DMS53 treated with DMSO at 0.1 percent for 48 hours (cell line): ENCODE measurements around the gene RGL2.
"Not testable (repeated sequence)": the region's sequence is repeated elsewhere in the genome, so short reads cannot be mapped to it uniquely, and the experiment has no call there.

ENCODE experiments used
- DNase-seq: peaks from one replicate; lab custom pipeline; 2025; ENCODE audit not compliant: unreplicated experiment; lab: John Stamatoyannopoulos, UW

The RGL2 gene, protein sequence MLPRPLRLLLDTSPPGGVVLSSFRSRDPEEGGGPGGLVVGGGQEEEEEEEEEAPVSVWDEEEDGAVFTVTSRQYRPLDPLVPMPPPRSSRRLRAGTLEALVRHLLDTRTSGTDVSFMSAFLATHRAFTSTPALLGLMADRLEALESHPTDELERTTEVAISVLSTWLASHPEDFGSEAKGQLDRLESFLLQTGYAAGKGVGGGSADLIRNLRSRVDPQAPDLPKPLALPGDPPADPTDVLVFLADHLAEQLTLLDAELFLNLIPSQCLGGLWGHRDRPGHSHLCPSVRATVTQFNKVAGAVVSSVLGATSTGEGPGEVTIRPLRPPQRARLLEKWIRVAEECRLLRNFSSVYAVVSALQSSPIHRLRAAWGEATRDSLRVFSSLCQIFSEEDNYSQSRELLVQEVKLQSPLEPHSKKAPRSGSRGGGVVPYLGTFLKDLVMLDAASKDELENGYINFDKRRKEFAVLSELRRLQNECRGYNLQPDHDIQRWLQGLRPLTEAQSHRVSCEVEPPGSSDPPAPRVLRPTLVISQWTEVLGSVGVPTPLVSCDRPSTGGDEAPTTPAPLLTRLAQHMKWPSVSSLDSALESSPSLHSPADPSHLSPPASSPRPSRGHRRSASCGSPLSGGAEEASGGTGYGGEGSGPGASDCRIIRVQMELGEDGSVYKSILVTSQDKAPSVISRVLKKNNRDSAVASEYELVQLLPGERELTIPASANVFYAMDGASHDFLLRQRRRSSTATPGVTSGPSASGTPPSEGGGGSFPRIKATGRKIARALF

DNA sequence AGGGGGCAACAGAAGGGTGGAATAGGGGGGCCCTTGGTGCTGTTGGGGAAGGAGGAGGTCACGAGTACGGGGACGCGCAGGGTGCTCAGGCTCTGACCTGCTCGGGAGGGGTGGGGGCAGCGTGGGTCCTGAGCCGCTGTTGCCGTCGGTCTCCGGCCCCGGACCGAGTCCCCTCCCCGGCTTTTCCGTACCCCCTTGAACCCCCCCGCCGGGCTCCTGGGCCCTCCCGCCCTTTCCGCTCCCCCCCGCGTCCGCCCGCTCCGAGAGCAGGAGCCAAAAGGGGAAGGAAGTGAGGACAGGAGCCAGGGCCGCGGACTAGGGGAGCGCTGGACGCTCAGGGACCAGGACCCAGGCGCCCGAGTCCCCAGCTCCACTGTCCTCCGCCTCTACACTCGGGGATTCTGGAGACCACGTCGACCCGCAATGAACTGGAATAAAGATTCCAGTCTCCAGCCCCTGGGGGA lies at the start of gene RGL2:
Gene RGL2 (minus strand): TSS at position 170 of the 464 bp plus-strand sequence. CDS start 332 bp downstream, outside the sequence.
- DNase-seq: no peak

DNA sequence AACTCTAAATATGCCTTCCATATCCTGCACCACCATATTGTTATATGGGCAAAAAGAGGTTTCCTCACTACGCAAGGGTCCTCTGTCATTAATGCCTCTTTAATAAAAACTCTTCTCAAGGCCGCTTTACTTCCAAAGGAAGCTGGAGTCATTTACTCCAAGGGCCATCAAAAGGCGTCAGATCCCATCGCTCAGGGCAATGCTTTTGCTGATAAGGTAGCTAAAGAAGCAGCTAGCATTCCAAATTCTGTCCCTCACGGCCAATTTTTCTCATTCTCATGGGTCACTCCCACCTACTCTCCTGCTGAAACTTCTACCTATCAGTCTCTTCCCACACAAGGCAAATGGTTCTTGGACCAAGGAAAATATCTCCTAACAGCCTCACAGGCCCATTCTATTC lies 49.1 kb upstream of the RGL2 start:
- DNase-seq: no peak

DNA sequence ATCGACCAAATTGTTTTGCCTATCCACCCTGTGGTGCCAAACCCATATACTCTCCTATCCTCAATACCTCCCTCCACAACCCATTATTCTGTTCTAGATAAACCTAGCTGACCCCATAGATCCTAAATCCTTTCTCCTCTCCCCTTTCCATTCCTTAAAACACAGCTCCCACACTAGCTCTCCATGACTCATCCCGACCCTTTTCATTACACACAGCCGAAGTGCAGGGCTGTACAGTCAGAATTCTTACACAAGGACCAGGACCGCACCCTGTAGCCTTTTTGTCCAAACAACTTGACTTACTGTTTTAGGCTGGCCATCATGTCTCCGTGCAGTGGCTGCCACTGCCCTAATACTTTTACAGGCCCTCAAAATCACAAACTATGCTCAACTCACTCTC lies 48.2 kb upstream of the RGL2 start:
- not testable (repeated sequence) for DNase-seq

DNA sequence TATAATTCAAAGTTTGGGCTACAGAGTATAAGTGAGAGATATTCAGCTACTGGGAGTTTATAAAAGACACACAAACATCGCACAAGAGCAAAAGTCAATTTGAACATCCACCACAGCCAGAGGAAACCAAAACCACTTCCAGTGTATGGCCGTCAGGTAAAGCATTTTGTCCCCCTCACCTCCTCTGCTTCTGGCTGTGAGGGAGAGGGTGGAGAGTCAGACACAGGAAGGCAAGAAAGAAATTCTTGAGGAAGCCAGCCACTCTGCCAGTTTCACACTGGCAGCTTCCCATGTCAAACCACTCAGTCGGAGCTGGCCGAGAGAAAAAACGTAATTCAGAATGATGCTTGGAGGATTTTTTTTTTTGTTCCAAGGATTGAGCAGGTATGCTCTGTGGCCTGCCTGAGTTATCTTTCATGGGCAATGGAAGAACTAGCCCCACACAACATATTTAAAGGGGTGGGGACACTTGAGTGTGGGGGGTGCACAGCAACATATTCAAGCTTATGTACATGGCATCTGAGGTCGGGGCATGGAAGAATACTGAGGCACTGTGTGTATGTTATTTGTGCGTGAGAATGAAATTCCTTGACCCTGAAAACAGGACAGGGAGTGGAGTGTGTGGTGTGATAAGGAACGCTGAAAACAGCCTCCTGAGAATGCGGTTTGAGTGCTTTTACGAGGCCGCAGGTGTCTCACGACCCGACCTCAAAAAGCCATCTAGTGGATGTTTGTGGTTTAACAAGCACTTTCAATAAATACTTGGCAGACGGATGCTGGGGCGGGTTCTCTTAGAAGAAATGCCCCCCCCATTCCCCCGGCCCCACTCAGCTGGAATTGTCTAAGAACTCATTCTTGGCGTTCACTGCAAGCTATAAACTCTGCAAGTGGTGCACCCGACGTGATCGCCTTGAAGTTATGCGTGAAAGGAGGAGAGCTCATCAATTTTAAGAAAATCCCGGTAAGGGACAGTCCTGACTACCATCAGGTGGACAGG lies 46.3 kb upstream of the RGL2 start:
- peak; percentile 62 for DNase-seq

DNA sequence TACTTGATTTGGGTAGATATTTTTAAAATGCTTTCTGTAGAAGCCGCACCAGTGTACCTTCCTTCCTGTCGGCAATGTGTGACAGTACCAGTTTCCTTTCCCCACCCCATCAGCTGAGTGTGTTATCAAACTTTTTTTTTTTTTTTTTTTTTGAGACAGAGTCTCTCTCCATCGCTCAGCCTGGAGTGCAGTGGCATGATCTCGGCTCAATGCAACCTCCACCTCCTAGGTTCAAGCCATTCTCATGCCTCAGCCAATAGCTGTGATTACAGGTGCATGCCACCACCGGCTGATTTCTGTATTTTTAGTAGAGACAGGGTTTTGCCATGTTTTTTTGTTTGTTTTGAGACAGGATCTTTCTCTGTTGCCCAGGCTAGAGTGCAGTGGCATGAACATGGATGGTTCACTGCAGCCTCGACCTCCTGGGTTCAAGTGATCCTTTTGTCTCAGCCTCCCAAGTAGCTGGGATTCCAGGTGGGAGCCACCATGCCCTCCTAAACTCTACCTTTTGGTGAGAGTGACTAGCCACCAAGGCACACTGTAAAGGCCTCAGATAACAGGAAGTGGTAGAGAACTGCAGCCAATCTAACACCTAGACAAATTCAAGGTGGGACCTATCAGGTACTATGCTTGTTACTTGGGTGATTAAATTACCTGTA lies 45.3 kb upstream of the RGL2 start:
- DNase-seq: no peak

DNA sequence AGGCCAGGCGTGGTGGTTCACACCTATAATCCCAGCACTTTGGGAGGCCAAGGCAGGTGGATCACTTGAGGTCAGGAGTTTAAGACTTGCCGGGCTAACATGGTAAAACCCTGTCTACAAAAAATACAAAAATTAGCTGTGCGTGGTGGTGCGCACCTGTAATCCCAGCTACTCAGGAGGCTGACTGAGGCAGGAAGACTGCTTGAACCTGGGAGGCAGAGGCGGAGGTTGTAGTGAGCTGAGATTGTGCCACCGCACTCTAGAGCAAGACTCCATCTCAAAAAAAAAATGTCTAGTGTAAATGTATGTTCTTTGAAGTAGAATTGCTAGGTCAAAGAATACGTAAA lies 44.8 kb upstream of the RGL2 start:
- DNase-seq: not testable (repeated sequence)

DNA sequence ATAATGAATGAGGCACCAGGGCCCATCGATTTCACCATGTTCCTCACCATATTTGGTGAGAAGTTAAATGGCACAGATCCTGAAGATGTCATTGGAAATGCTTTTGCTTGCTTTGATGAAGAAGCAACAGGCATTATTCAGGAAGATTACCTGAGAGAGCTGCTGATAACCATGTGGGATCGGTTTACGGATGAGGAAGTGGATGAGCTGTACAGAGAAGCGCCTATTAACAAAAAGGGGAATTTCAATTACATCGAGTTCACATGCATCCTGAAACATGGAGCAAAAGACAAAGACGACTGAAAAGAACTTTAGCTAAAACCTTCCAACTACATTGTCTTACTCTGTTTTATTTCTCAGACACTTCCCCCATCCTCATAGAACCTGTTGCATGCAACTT lies 40.5 kb upstream of the RGL2 start:
- DNase-seq: no peak

DNA sequence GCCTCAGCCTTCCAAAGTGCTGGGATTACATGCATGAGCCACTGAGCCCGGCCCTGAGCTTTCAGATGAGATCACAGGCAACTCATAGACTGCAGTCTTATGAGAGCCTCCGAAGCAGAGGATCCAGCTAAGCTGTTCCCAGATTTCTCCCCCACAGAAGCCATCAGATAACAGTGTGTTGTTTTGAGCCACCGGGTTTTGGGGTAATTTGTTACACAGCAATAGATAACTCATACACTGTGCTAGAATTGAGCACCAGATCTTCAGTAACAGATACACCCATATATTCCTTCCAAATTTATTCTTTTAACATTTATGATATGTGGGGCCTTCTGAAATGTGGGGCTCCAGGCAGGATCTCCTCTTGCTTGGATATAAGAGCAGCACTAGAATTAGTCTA lies 37.8 kb upstream of the RGL2 start:
- no peak for DNase-seq

DNA sequence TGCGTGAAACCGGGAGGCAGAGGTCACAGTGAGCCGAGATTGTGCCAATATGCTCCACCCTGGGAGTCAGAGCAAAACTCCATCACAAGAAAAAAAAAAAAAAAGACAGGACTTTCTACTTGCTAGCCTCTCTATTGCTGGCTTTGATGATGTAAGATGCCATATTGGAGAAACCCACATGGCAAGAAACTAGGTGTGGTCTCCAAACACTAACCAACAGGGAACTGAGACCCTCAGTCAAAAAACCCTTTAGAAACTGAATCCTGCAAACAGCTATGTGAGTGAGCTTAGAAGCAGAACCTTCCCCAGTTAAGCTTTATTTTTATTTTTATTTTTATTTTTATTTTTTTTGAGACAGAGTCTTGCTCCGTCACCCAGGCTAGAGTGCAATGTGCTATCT lies 37.2 kb upstream of the RGL2 start:
- no peak for DNase-seq

DNA sequence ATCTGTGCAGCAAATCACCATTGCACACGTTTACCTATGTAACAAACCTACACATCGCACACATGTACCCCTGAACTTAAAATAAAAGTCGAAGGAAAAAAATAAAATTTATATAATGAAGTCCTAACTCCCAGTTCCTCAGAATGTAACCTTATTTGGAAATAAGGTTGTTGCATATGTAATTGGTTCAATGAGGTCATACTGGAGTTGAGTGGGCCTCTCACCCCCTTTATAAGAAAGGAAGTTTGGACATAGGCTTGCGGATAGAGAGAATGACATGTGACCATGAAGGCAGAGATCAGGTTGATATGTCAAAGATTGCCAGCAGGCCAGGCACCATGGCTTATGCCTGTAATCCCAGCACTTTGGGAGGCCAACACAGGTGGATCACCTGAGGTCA lies 34.9 kb upstream of the RGL2 start:
- no peak for DNase-seq

DNA sequence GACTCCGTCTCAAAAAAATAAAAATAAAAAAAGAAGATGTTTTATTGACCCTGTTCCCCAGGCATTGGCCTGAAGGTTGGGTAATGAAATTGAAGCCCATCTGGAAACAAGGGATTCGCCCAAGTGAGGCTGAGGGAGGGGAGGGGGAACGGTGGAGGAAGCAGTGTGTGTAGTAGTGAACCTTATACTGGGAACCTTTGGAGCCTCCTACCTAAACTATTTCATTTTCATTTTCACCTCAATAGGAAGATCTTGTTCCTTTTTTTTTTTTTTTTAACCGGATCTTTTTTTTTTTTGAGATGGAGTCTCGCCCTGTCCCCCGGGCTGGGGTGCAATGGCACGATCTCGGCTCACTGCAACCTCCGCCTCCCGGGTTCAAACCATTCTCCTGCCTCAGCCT lies 32.0 kb upstream of the RGL2 start:
- no peak for DNase-seq

DNA sequence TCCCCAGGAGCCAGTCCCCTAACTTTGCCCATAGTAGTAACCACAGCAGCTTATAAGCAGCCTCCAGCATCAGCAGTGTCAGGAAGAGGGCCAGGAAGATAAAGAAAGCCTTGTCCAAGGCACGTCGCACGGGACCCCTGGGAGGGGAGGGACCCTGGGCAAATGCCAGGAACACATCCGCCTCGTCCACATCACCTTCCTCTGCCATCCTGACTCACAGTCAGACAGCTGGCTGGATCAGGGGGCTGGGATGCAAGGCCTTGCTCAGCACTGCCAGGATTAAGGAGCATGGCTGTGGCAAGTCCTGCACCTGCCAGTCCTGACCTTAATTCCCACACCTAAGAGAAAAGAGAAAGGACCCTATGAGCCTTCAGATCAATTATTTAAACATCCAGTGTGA lies 30.3 kb upstream of the RGL2 start:
- no peak for DNase-seq

DNA sequence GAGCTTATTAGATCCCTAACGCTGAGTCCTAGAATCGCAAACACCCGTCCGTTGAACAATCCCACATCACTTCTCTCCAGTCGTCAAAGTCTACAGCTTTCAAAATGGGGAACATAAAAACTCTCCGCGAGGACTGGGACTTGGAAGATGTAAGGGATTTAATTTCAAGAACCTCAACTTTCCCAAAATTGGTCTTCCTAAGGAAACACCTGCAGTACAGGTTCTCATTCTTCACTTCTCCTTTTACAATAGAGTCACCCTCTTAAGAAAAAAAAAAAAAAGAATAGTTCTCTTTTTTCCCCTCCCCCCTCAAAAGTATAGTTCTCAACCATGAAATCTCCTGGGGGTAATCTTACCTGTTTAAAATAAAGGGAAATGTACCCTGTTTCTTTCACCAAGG lies 25.4 kb upstream of the RGL2 start:
- DNase-seq: peak; percentile 33

DNA sequence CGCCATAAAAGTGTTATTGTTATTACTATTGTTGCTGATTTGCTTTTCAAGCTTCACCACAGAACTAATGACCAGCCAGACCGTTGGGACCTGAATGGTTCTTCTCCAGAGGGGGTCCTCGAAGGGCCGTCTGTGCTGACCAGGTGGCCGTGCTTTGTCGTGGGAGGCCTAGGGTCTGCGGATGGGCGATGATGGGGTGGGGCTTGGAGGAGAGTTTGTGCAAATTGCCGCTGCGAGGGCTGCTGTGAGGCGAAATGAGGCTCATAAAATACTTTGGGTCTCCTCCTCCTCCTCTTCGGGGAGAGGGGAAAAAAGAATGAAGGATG lies 24.8 kb upstream of the RGL2 start:
- DNase-seq: no peak

DNA sequence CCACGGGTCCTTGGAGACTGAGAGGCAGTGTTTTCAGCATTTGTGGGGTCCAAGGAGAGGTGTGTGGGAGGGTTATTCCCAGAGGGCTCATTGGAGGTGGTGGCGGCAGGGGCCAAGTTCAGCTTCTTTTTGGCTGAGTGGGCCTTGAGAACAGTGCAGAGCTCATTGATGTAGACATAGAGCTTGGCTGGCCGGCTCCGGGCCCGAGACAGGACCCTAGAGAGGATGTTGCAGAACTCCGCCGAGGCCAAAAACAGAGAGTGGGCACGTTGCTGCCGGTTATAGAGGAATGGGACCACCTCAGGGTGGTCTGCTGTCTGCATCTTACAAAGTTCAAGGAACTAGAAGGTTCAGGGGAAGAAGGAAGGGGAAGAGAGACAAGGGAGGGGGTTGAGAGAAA lies 22.5 kb upstream of the RGL2 start:
- DNase-seq: no peak

DNA sequence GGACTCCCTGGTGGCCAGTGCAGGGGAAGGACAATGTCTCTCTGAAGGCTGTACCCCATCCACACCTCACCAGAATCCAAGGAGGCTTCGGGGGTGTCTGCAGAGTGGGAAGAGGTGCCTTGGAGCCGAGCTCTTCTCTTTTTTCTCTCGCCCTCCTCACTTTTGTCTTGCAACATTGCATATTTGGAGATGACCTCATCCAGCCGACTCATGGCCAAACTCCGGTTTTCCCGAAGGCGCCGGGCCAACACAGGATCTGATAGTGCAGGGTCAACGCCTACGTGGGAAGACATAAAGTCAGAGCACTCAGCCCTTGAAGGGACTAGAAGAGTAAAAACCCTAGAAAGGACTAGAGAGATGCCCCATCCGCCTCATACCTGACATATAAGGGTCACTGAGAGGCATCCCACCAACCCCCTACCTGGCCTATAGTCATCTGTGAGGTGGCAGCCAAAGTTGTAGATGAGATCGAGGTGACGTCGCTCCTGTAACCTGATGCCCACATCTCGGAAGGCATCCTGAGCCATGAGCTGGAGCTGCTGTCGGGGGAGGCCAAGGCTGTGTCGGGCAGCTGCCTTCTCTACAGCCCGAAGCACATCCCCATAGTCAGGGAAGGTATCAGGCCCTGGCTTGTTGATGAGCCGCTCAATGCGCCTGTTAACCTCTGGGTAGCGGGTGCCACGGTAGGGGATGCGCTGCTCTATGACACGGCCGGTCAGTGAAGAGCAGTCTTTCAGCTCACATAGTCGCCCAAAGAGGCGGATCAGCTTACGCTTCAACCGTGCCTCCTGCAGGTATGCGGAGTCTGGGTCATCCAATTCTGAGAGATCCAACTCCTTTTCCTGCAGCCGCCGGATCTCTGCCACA lies 21.8 kb upstream of the RGL2 start:
- DNase-seq: no peak

DNA sequence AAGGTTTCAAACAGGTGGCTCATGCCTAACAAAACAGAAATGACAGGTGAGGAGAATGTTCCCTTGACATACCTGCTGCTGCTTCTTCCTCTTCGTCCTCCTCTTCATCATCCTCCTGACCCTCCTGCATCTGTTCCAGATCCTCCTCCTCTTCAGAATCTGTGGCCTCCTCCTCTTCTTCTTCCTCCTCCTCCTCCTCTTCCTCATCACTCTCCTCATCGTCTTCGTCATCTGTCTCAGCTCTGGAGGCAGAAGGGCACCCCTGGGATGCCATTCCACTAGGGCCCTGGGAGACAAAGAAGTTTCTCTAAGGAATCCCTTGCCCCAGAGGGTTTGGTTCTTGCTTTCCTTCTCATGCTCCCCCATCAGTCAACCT lies 21.2 kb upstream of the RGL2 start:
- no peak for DNase-seq

DNA sequence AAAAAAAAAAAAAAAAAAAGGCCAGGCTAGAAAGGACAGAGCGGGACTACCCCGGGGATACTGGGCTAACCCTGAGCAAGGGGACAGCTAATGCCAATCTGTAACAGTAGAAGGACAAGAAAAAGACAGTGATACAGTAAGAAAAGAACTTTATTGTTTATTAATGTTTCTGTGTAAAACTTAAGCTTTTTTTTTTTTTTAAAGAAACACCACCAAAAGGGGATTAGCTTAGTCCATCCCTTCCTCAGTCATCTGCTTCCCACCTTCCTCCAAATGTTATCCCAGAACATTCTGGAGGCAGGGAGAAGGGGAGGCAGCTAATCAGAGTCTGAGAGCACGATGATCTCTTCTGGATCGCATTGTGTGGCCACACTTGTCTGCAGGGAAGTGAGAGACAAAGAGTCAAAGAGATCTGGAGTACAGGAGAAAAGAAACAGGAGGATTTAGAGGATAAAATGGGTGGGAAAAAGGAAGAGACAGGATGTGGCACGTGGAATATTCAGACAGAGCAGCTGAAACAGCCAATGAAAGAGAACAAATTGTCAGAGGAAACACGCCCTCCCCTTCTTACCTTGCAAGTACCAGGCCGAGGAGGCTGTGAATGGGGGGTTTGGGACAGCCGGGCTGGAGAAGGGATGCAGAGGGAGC lies 19.8 kb upstream of the RGL2 start:
- no peak for DNase-seq

DNA sequence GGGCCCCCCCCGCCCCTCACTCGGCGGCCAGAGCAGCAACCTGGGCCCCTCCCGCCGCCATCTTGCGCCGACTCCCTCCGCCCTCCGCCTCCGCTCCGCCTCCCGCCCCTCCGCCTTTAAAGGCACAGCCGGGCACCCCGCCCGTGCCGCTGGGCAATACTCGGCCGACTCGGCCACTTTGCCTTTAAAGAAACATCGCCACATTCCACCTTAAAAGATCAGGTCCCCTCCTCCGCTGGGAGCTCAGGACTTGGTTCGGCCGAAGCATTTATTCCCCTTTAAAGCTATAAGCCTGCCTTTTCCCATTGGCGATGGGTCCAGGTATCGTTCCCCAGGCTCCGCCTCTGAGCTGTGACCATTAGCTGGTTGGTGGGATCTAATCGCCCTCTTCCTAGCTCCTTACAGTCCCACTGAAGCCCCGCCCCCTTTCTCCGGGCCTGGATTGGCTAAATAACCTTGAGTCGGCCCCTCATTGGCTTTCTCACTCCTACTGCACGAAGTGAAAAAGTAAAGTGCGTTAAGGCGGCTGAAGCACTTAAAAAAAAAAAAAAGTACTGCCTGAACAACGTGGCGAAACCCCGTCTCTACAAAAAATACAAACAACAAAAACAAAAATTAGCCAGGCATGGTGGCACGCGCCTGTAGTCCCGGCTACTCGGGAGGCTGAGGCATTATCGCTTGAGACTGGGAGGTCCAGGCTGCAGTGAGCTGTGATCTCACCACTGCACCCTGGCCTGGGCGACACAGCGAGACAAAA lies 19.1 kb upstream of the RGL2 start, which contains the start of gene ZBTB22:
Gene ZBTB22 (minus strand): TSS at position 76 of the 757 bp plus-strand sequence. CDS start 828 bp downstream, outside the sequence.
- peak; percentile 96 for DNase-seq
